HFFc6 (cell line): ENCODE measurements around the gene WHAMM. TPM values are rescaled to one million over a fixed set of nuclear protein-coding genes. Genes with fewer than 3 reads are reported as not detected.
"Not testable (repeated sequence)": the region's sequence is repeated elsewhere in the genome, so short reads cannot be mapped to it uniquely, and the experiment has no call there.

Source experiments
- DNase-seq: peaks from one replicate; pipeline ENCODE4 v3.0.0-alpha.2; 2018
- H3K27ac Mint-ChIP-seq: 2 replicates; pipeline ENCODE4 v1.8.0; 2020; ENCODE audit warnings: mild to moderate bottlenecking, mixed read lengths
- H3K27me3 Mint-ChIP-seq: 2 replicates; pipeline ENCODE4 v1.8.0; 2021; ENCODE audit warnings: mild to moderate bottlenecking, moderate library complexity, mixed read lengths; ENCODE audit not compliant: insufficient read depth
- H3K36me3 Mint-ChIP-seq: 2 replicates; pipeline ENCODE4 v1.8.0; 2021; ENCODE audit warnings: low read depth, mixed read lengths
- H3K4me1 Mint-ChIP-seq: 2 replicates; pipeline ENCODE4 v1.8.0; 2020; ENCODE audit warnings: low read depth, mixed read lengths
- H3K4me3 Mint-ChIP-seq: 2 replicates; pipeline ENCODE4 v1.8.0; 2020; ENCODE audit warnings: mild to moderate bottlenecking, moderate library complexity, mixed read lengths
- H3K9me3 Mint-ChIP-seq: 2 replicates; pipeline ENCODE4 v1.8.0; 2020; ENCODE audit warnings: mild to moderate bottlenecking, mixed read lengths
- CTCF ChIP-seq: fragments of 200-600 bp; sonication (generic); IDR thresholded peaks from 2 replicates; pipeline ENCODE4 v1.5.0; 2021; ENCODE audit warnings: antibody characterized with exemption, mild to moderate bottlenecking
- total RNA-seq, 6 experiments: library from RNA; stranded (reverse); fragmentation: NEBNext Ultra II Directional; extraction: Animal tissue kit (Norgen Biotek cat#: 25700); gene quantifications; 2 replicates in 1 of 6; 3 replicates in 5 of 6; pipeline ENCODE4 v1.2.3, GENCODE V29; 2021

The WHAMM gene
- total RNA-seq, 6 experiments from 2014 or later: 5.8 to 7.4 (median 6.3) TPM

GRCh38 chr15:82810890-82811426, 1.5 kb downstream of the WHAMM start:
- no peak for DNase-seq
- Mint-ChIP-seq H3K36me3 (peaks cover 14% of the 10 kb centered on the region; the same call in 1 of the 2 replicates), H3K27ac (peak overlapping the region; percentile 84)

GRCh38 chr15:82812994-82813393, 3.6 kb downstream of the WHAMM start:
- Mint-ChIP-seq H3K27ac (no peak overlapping the region; the same call in 1 of the 2 replicates), H3K27me3 (no peaks in the 10 kb centered on the region), H3K9me3 (no peaks in the 10 kb centered on the region), H3K36me3 (peaks cover 23% of the 10 kb centered on the region; the same call in 1 of the 2 replicates), H3K4me3 (no peak overlapping the region), H3K4me1 (peaks cover 30% of the 10 kb centered on the region)
- DNase-seq: no peak
- no peak for TF ChIP-seq CTCF

More at GRCh38 chr15:82810890-82811426, 1.5 kb downstream of the WHAMM start:
- Mint-ChIP-seq H3K27me3 (no peaks in the 10 kb centered on the region), H3K4me3 (peak overlapping the region; percentile 94), H3K9me3 (no peaks in the 10 kb centered on the region), H3K4me1 (peaks cover 30% of the 10 kb centered on the region)
- no peak for TF ChIP-seq CTCF

- peaks cover 21% of the 10 kb centered on the region for H3K4me1 Mint-ChIP-seq
- no peak for DNase-seq
- H3K9me3 Mint-ChIP-seq: no peaks in the 10 kb centered on the region
- no peak for TF ChIP-seq CTCF
- H3K36me3 Mint-ChIP-seq: peaks cover 24% of the 10 kb centered on the region; the same call in 1 of the 2 replicates
- no peaks in the 10 kb centered on the region for H3K27me3 Mint-ChIP-seq
- H3K4me3 Mint-ChIP-seq: no peak overlapping the region
- H3K27ac Mint-ChIP-seq: no peak overlapping the region; the same call in 1 of the 2 replicates
These were observed 10.7 kb downstream of the WHAMM start for GRCh38 chr15:82820128-82820527.

GRCh38 chr15:82821396-82821795, 12.0 kb downstream of the WHAMM start:
- peak; percentile 24 for DNase-seq
- peak overlapping the region; percentile 60 for H3K27ac Mint-ChIP-seq
- peaks cover 30% of the 10 kb centered on the region; the same call in 1 of the 2 replicates for H3K36me3 Mint-ChIP-seq
- peaks cover 21% of the 10 kb centered on the region for H3K4me1 Mint-ChIP-seq
- H3K27me3 Mint-ChIP-seq, H3K9me3 Mint-ChIP-seq: not testable (repeated sequence)
- H3K4me3 Mint-ChIP-seq: peak overlapping the region; percentile 44; the same call in 1 of the 2 replicates

GRCh38 chr15:82821851-82822250, 12.4 kb downstream of the WHAMM start:
- not testable (repeated sequence) for H3K9me3 Mint-ChIP-seq, H3K4me3 Mint-ChIP-seq, H3K27me3 Mint-ChIP-seq
- Mint-ChIP-seq H3K4me1 (peaks cover 21% of the 10 kb centered on the region), H3K27ac (peak overlapping the region; percentile 24; the same call in 1 of the 2 replicates), H3K36me3 (peaks cover 31% of the 10 kb centered on the region; the same call in 1 of the 2 replicates)
- peak; percentile 23 for DNase-seq

- Mint-ChIP-seq H3K4me1 (peaks cover 21% of the 10 kb centered on the region), H3K4me3 (no peak overlapping the region), H3K9me3 (no peaks in the 10 kb centered on the region), H3K36me3 (peaks cover 29% of the 10 kb centered on the region), H3K27ac (no peak overlapping the region), H3K27me3 (no peaks in the 10 kb centered on the region)
- TF ChIP-seq CTCF: no peak
- no peak for DNase-seq
These were observed 13.6 kb downstream of the WHAMM start for GRCh38 chr15:82823049-82823448.
